K562 (cell line): Measurements from ENCODE around the gene CD300A. TPM values are rescaled to one million over a fixed set of nuclear protein-coding genes. Genes with fewer than 3 reads are reported as not detected.

ENCODE experiments used
- ASH1L ChIP-seq: fragments of 450-650 bp; IDR thresholded peaks from 2 replicates; pipeline ENCODE4 v1.6.1; 2018; ENCODE audit warnings: borderline replicate concordance, mild to moderate bottlenecking, low read depth; ENCODE audit not compliant: partially characterized antibody
- CREB1 ChIP-seq, 2 experiments: sonication (generic) in 1 of 2; formaldehyde crosslinking in 1 of 2; IDR thresholded peaks; 2 replicates each; pipeline versions ENCODE4 v1.6.1 to v1.8.0; 2012 to 2022; ENCODE audit warnings: inconsistent platforms in 1 of 2, mild to moderate bottlenecking in 1 of 2, missing genetic modification reagents in 1 of 2, moderate library complexity in 1 of 2
- ETV5 ChIP-seq: sonication (generic); formaldehyde crosslinking; IDR thresholded peaks from 2 replicates; pipeline ENCODE4 v1.4.0; 2020; ENCODE audit warnings: low read depth, mild to moderate bottlenecking, missing genetic modification reagents
- FOXA1 ChIP-seq: fragments of 450-650 bp; IDR thresholded peaks from 2 replicates; pipeline ENCODE4 v1.6.1; 2016; ENCODE audit warnings: mild to moderate bottlenecking, borderline replicate concordance
- NR2C2 ChIP-seq, 2 experiments: fragments of 200-800 bp in 1 of 2; sonication (Bioruptor generic) in 1 of 2; sonication (generic) in 1 of 2; formaldehyde crosslinking in 1 of 2; IDR thresholded peaks; 2 replicates each; pipeline versions ENCODE4 v1.6.1 to v1.8.0; 2016 to 2022; ENCODE audit warnings: mild to moderate bottlenecking in 1 of 2, missing compliant biosample characterization in 1 of 2, missing genetic modification characterization in 1 of 2, missing genetic modification reagents in 1 of 2
- PHF8 ChIP-seq: fragments of 200-600 bp; sonication (generic); IDR thresholded peaks from 2 replicates; pipeline ENCODE4 v1.6.1; 2012; ENCODE audit warnings: mixed run types, mild to moderate bottlenecking, inconsistent platforms, low read length, moderate library complexity, borderline replicate concordance
- RBBP5 ChIP-seq: fragments of 200-600 bp; sonication (generic); IDR thresholded peaks from 2 replicates; pipeline ENCODE4 v1.6.1; 2012; ENCODE audit warnings: borderline replicate concordance, mild to moderate bottlenecking, low read length, control low read depth, inconsistent platforms; ENCODE audit not compliant: insufficient read depth, poor library complexity, severe bottlenecking
- SIX5 ChIP-seq, 2 experiments: IDR thresholded peaks; 2 replicates each; pipeline ENCODE4 v1.6.1; 2011; ENCODE audit warnings: low read length in 2 of 2, borderline replicate concordance in 1 of 2, low read depth in 1 of 2, mild to moderate bottlenecking in 1 of 2, moderate library complexity in 1 of 2; ENCODE audit not compliant: insufficient read depth in 1 of 2
- SMC3 ChIP-seq: conservative IDR thresholded peaks from 2 replicates; pipeline ENCODE4 v1.6.1; 2011; ENCODE audit warnings: low read depth, low read length, improper control_type of control experiment; ENCODE audit not compliant: insufficient read depth
- SP2 ChIP-seq: IDR thresholded peaks from 2 replicates; pipeline ENCODE4 v1.6.1; 2011; ENCODE audit warnings: mild to moderate bottlenecking, low read depth, low read length, moderate library complexity; ENCODE audit not compliant: poor library complexity, severe bottlenecking; ENCODE audit errors: extremely low read depth
- SREBF2 ChIP-seq: sonication (generic); formaldehyde crosslinking; IDR thresholded peaks from 2 replicates; pipeline ENCODE4 v1.4.0; 2020; ENCODE audit warnings: mild to moderate bottlenecking, missing genetic modification reagents
- TRIM28 ChIP-seq: fragments of 450-650 bp; IDR thresholded peaks from 2 replicates; pipeline ENCODE4 v1.6.1; 2017
- ZFX ChIP-seq: sonication (generic); formaldehyde crosslinking; IDR thresholded peaks from 2 replicates; pipeline ENCODE4 v1.8.0; 2022; ENCODE audit warnings: mild to moderate bottlenecking, missing genetic modification reagents, moderate library complexity
- ZNF197 ChIP-seq: fragments of 200-800 bp; sonication (Bioruptor generic); IDR thresholded peaks from 2 replicates; pipeline ENCODE4 v1.6.1; 2016; ENCODE audit warnings: low read depth, missing genetic modification characterization, missing compliant biosample characterization
- ZNF212 ChIP-seq: fragments of 450-650 bp; formaldehyde crosslinking; IDR thresholded peaks from 2 replicates; pipeline ENCODE4 v1.4.0; 2020; ENCODE audit warnings: mild to moderate bottlenecking
- ZNF224 ChIP-seq: sonication (generic); formaldehyde crosslinking; IDR thresholded peaks from 2 replicates; pipeline ENCODE4 v1.8.0; 2022; ENCODE audit warnings: mild to moderate bottlenecking, missing genetic modification reagents
- ZNF561 ChIP-seq: fragments of 450-650 bp; formaldehyde crosslinking; conservative IDR thresholded peaks from 2 replicates; pipeline ENCODE4 v1.4.0; 2020; ENCODE audit warnings: mild to moderate bottlenecking, moderate library complexity
- ZNF589 ChIP-seq: fragments of 200-800 bp; sonication (Bioruptor generic); IDR thresholded peaks from 2 replicates; pipeline ENCODE4 v1.6.1; 2016; ENCODE audit warnings: low read depth, missing genetic modification characterization, missing compliant biosample characterization
- ZSCAN29 ChIP-seq: fragments of 450-650 bp; IDR thresholded peaks from 2 replicates; pipeline ENCODE4 v1.6.1; 2017
- polyA plus RNA-seq, 8 experiments: library from polyadenylated mRNA; depleted of rRNA in 4 of 8; stranded (reverse) in 5 of 8; unstranded in 3 of 8; fragments of >200 nt; fragmentation: Nextera tagmentation in 2 of 8; fragmentation: Illumina TruSeq in 1 of 8; extraction: Ambion mirVana in 2 of 8; extraction: Trizol in 1 of 8; gene quantifications; 2 replicates each; pipeline versions ENCODE4 v1.2.1 to v1.2.3, GENCODE V29; 2011 to 2014; ENCODE audit warnings: inconsistent platforms in 1 of 8, missing spikeins in 1 of 8
- total RNA-seq, 7 experiments: library from RNA; depleted of rRNA in 6 of 7; stranded (reverse); fragments of >200 nt in 6 of 7; fragmentation: Illumina TruSeq in 2 of 7; extraction: Trizol in 2 of 7; gene quantifications; 2 replicates each; pipeline versions ENCODE4 v1.2.1 to v1.2.3, GENCODE V29; 2011 to 2021; ENCODE audit warnings: low replicate concordance in 1 of 7
- TF ChIP-seq, protein P1 (sequence below): fragments of 250-450 bp; sonication (Bioruptor Pico); IDR thresholded peaks from 2 replicates; pipeline ENCODE4 v1.6.1; 2021; ENCODE audit warnings: mild to moderate bottlenecking
- TF ChIP-seq, protein P2 (sequence below): fragments of 450-650 bp; IDR thresholded peaks from 2 replicates; pipeline ENCODE4 v1.7.1; 2018; ENCODE audit warnings: mild to moderate bottlenecking, low read depth; ENCODE audit not compliant: partially characterized antibody
- TF ChIP-seq, protein P3 (sequence below): fragments of 450-650 bp; formaldehyde crosslinking; IDR thresholded peaks from 2 replicates; pipeline ENCODE4 v1.4.0; 2022; ENCODE audit warnings: missing genetic modification characterization

The CD300A gene
- total and polyA plus RNA-seq, 9 of the 15 experiments (the other 6 are each of a cell fraction or from before 2014, with no cell fraction given) = 0.21 to 1.7 (median 0.41) TPM; not detected in 1

DNA sequence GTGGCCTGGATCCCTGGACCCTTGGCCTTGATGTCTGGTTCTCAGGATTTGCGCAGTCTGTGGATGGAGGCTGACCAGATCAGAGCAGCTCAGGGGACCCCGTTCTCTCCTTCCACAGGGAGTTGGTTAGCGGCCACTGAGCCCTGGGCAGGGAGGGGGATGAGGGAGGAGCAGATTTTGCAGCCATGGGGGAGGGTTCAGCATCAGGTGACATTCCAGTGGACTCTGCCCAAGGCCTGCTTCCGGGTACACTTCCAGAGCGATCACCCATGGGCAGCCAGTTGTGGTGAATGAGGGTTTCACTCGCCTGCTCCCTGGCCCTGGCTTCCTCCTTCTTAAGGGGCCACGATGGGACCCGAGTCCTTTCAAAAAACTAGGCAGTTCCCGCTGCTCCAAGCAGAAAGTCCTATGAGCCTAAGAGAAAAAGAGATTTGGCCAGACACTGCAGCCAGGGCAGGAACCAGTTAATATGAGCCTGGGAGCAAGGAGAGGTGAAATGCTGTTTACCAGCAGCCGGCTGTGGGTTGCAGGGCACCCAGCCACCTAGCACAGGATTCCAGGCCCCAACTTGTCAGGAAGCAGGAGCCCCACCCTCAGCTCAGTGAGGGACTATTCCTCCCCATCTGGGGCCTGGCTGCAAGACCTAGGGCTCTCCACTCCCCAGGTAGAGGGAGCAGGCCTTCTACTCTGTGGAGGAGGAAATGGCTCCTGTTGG lies 39.2 kb upstream of the CD300A start (continued):
- no peak for TF ChIP-seq FOXA1
- TF ChIP-seq, protein P1, sequence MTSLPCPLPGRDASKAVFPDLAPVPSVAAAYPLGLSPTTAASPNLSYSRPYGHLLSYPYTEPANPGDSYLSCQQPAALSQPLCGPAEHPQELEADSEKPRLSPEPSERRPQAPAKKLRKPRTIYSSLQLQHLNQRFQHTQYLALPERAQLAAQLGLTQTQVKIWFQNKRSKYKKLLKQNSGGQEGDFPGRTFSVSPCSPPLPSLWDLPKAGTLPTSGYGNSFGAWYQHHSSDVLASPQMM (CRISPR knock-in tag) = no peak
- TF ChIP-seq, protein P2, sequence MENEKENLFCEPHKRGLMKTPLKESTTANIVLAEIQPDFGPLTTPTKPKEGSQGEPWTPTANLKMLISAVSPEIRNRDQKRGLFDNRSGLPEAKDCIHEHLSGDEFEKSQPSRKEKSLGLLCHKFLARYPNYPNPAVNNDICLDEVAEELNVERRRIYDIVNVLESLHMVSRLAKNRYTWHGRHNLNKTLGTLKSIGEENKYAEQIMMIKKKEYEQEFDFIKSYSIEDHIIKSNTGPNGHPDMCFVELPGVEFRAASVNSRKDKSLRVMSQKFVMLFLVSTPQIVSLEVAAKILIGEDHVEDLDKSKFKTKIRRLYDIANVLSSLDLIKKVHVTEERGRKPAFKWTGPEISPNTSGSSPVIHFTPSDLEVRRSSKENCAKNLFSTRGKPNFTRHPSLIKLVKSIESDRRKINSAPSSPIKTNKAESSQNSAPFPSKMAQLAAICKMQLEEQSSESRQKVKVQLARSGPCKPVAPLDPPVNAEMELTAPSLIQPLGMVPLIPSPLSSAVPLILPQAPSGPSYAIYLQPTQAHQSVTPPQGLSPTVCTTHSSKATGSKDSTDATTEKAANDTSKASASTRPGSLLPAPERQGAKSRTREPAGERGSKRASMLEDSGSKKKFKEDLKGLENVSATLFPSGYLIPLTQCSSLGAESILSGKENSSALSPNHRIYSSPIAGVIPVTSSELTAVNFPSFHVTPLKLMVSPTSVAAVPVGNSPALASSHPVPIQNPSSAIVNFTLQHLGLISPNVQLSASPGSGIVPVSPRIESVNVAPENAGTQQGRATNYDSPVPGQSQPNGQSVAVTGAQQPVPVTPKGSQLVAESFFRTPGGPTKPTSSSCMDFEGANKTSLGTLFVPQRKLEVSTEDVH = no peak
- TF ChIP-seq ASH1L = no peak
- TF ChIP-seq SREBF2 (CRISPR knock-in tag) = no peak
- TF ChIP-seq SMC3 = no peak
- no peak for TF ChIP-seq ZNF224
- TF ChIP-seq ETV5 = no peak
- TF ChIP-seq, protein P3, sequence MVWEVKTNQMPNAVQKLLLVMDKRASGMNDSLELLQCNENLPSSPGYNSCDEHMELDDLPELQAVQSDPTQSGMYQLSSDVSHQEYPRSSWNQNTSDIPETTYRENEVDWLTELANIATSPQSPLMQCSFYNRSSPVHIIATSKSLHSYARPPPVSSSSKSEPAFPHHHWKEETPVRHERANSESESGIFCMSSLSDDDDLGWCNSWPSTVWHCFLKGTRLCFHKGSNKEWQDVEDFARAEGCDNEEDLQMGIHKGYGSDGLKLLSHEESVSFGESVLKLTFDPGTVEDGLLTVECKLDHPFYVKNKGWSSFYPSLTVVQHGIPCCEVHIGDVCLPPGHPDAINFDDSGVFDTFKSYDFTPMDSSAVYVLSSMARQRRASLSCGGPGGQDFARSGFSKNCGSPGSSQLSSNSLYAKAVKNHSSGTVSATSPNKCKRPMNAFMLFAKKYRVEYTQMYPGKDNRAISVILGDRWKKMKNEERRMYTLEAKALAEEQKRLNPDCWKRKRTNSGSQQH = no peak
- no peak for TF ChIP-seq TRIM28
- no peak for TF ChIP-seq ZSCAN29
- TF ChIP-seq CREB1 (IDR thresholded peaks at IDR 0.05) = no peak
- no peak for TF ChIP-seq CREB1 (CRISPR knock-in tag; IDR thresholded peaks at IDR 0.05)
- TF ChIP-seq PHF8 = peak; percentile 8; the same call in 1 of the 2 replicates
- TF ChIP-seq SIX5 (IDR thresholded peaks at IDR 0.05; ENCODE audit: borderline replicate concordance in 1 of 2, insufficient read depth in 1 of 2, low read depth in 1 of 2, low read length in 2 of 2) = no peak
- peak; percentile 19; the same call in 1 of the 2 replicates for TF ChIP-seq ZNF589 (CRISPR knock-in tag)
- no peak for TF ChIP-seq ZNF212 (CRISPR knock-in tag)
- peak; percentile 14 for TF ChIP-seq RBBP5
- TF ChIP-seq SP2 = no peak
- TF ChIP-seq NR2C2 (CRISPR knock-in tag; IDR thresholded peaks at IDR 0.05) = no peak
- 0 out of 2 replicates have a peak, but pooled peaks have one; percentile 17 for TF ChIP-seq NR2C2 (tag; IDR thresholded peaks at IDR 0.05)
- no peak for TF ChIP-seq ZNF561
- no peak for TF ChIP-seq ZNF197
- peak; percentile 43 for TF ChIP-seq ZFX (CRISPR knock-in tag)
